ENCODE results near the gene GGT6.

The GGT6 gene

GRCh38 chr17:4510618-4510941 lies 49.8 kb downstream of the GGT6 start:
- H3K4me1 ChIP-seq (ENCODE audit: insufficient read depth, poor library complexity, severe bottlenecking) = no peaks in the 10 kb centered on the region

GRCh38 chr17:4509923-4510617 lies 50.3 kb downstream of the GGT6 start:
- ATAC-seq (ENCODE audit: low read depth) (no peak), DNase-seq (ENCODE audit: low spot score) (no peak)
- no peak for TF ChIP-seq CTCF (IDR thresholded peaks at IDR 0.05; ENCODE audit: poor library complexity, severe bottlenecking)
- H3K4me1 ChIP-seq (ENCODE audit: insufficient read depth, poor library complexity, severe bottlenecking) = no peaks in the 10 kb centered on the region
- H3K27me3 ChIP-seq (ENCODE audit: insufficient read depth, poor library complexity, severe bottlenecking) = no peaks in the 10 kb centered on the region
- H3K27ac ChIP-seq (ENCODE audit: poor library complexity, severe bottlenecking) = no peak overlapping the region
- H3K4me3 ChIP-seq (ENCODE audit: severe bottlenecking) = no peak overlapping the region
- no peaks in the 10 kb centered on the region for H3K9me3 ChIP-seq (ENCODE audit: severe bottlenecking)
- H3K36me3 ChIP-seq (ENCODE audit: low read depth) = no peaks in the 10 kb centered on the region

More at GRCh38 chr17:4510618-4510941, 49.8 kb downstream of the GGT6 start:
- Histone ChIP-seq H3K4me3 (ENCODE audit: severe bottlenecking) (no peak overlapping the region), H3K27me3 (ENCODE audit: insufficient read depth, poor library complexity, severe bottlenecking) (no peaks in the 10 kb centered on the region), H3K27ac (ENCODE audit: poor library complexity, severe bottlenecking) (no peak overlapping the region), H3K9me3 (ENCODE audit: severe bottlenecking) (no peaks in the 10 kb centered on the region), H3K36me3 (ENCODE audit: low read depth) (no peaks in the 10 kb centered on the region)
- no peak for TF ChIP-seq CTCF (IDR thresholded peaks at IDR 0.05; ENCODE audit: poor library complexity, severe bottlenecking)
- ATAC-seq (ENCODE audit: low read depth) (no peak), DNase-seq (ENCODE audit: low spot score) (no peak)

- H3K27me3 ChIP-seq (ENCODE audit: insufficient read depth, poor library complexity, severe bottlenecking) = no peaks in the 10 kb centered on the region
- no peak for TF ChIP-seq CTCF (IDR thresholded peaks at IDR 0.05; ENCODE audit: poor library complexity, severe bottlenecking)
Measured at GRCh38 chr17:4509401-4509800, 51.0 kb downstream of the GGT6 start.

GRCh38 chr17:4508207-4508606 lies 52.2 kb downstream of the GGT6 start:
- ATAC-seq (ENCODE audit: low read depth) = no peak

More at GRCh38 chr17:4509401-4509800, 51.0 kb downstream of the GGT6 start:
- Histone ChIP-seq H3K36me3 (ENCODE audit: low read depth) (no peaks in the 10 kb centered on the region), H3K4me1 (ENCODE audit: insufficient read depth, poor library complexity, severe bottlenecking) (no peaks in the 10 kb centered on the region), H3K27ac (ENCODE audit: poor library complexity, severe bottlenecking) (no peak overlapping the region), H3K4me3 (ENCODE audit: severe bottlenecking) (no peak overlapping the region), H3K9me3 (ENCODE audit: severe bottlenecking) (no peaks in the 10 kb centered on the region)
- ATAC-seq (ENCODE audit: low read depth) = no peak
- DNase-seq (ENCODE audit: low spot score) = no peak

More at GRCh38 chr17:4508207-4508606, 52.2 kb downstream of the GGT6 start:
- DNase-seq (ENCODE audit: low spot score) = no peak
- no peaks in the 10 kb centered on the region for H3K27me3 ChIP-seq (ENCODE audit: insufficient read depth, poor library complexity, severe bottlenecking)
- H3K4me1 ChIP-seq (ENCODE audit: insufficient read depth, poor library complexity, severe bottlenecking) = no peaks in the 10 kb centered on the region
- no peak overlapping the region for H3K4me3 ChIP-seq (ENCODE audit: severe bottlenecking)
- H3K9me3 ChIP-seq (ENCODE audit: severe bottlenecking) = no peaks in the 10 kb centered on the region
- no peak overlapping the region for H3K27ac ChIP-seq (ENCODE audit: poor library complexity, severe bottlenecking)
- TF ChIP-seq CTCF (IDR thresholded peaks at IDR 0.05; ENCODE audit: poor library complexity, severe bottlenecking) = no peak
- H3K36me3 ChIP-seq (ENCODE audit: low read depth) = no peaks in the 10 kb centered on the region

Data from RWPE2 (cell line).